Activated T-helper 17 cell treated with anti-CD3 and anti-CD28 coated beads, Interleukin-2, amount 50 U/mL, for 72 hours (primary cell): ENCODE results near the gene ATP5PB. TPM values are rescaled to one million over a fixed set of nuclear protein-coding genes. Genes with fewer than 3 reads are reported as not detected.

ENCODE experiments used
- ATAC-seq: fragments of 150-1000 bp; cut with Tn5 transposase; replicated peaks from 2 replicates; pipeline ENCODE4 v1.10.0; 2021; ENCODE audit warnings: mild to moderate bottlenecking, moderate library complexity
- H3K27ac Mint-ChIP-seq: one replicate; pipeline ENCODE4 v1.8.0; 2022; ENCODE audit warnings: mixed read lengths
- H3K27me3 Mint-ChIP-seq: one replicate; pipeline ENCODE4 v1.8.0; 2022; ENCODE audit warnings: mixed read lengths
- H3K36me3 Mint-ChIP-seq: one replicate; pipeline ENCODE4 v1.8.0; 2022; ENCODE audit warnings: low read depth, mild to moderate bottlenecking, mixed read lengths
- H3K4me1 Mint-ChIP-seq: one replicate; pipeline ENCODE4 v1.8.0; 2022; ENCODE audit warnings: mixed read lengths
- H3K4me3 Mint-ChIP-seq: one replicate; pipeline ENCODE4 v1.8.0; 2022; ENCODE audit warnings: mild to moderate bottlenecking, mixed read lengths
- H3K9me3 Mint-ChIP-seq: one replicate; pipeline ENCODE4 v1.8.0; 2022; ENCODE audit warnings: mixed read lengths
- total RNA-seq, 2 donors: library from RNA; stranded (reverse); gene quantifications; one replicate each; pipeline ENCODE4 v1.2.3, GENCODE V29; 2022

Gene ATP5PB
- total RNA-seq, 2 donors from 2014 or later = 235 to 383 TPM

DNA sequence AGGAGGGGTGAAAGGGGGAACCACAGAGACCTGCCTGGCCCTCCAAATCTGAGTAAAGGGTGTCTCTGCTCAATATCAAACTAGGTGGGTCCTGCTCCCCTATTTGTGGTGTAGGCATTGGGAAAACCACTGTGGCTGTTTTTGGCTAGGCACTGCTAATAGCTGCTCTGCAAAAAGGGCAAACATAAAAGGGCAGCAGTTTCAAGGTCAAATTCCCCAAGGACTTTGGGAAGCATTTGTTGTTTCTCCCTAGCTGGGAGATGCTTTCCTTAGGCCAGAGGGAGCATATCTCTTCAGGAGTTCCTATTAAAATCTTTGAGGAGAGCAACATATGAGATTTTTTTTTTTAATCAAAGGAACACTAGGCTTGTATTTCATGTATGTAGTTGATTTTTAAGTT, 26.9 kb downstream of the ATP5PB start:
- peaks cover 37% of the 10 kb centered on the region for H3K4me1 Mint-ChIP-seq
- H3K9me3 Mint-ChIP-seq = peaks cover 5% of the 10 kb centered on the region
- peak overlapping the region; percentile 16 for H3K27ac Mint-ChIP-seq
- no peak overlapping the region for H3K4me3 Mint-ChIP-seq
- peaks cover 22% of the 10 kb centered on the region for H3K36me3 Mint-ChIP-seq
- H3K27me3 Mint-ChIP-seq = no peaks in the 10 kb centered on the region
- no peak for ATAC-seq

GRCh38 chr1:111476761-111477309, 27.6 kb downstream of the ATP5PB start:
- H3K27ac Mint-ChIP-seq = peak overlapping the region; percentile 8
- H3K36me3 Mint-ChIP-seq = peaks cover 22% of the 10 kb centered on the region
- H3K9me3 Mint-ChIP-seq = peaks cover 5% of the 10 kb centered on the region
- peaks cover 37% of the 10 kb centered on the region for H3K4me1 Mint-ChIP-seq
- no peak overlapping the region for H3K4me3 Mint-ChIP-seq
- ATAC-seq = peak; percentile 64
- no peaks in the 10 kb centered on the region for H3K27me3 Mint-ChIP-seq

GRCh38 chr1:111480674-111481073, 31.4 kb downstream of the ATP5PB start:
- no peak overlapping the region for H3K27ac Mint-ChIP-seq
- ATAC-seq = no peak
- peaks cover 15% of the 10 kb centered on the region for H3K36me3 Mint-ChIP-seq
- no peak overlapping the region for H3K4me3 Mint-ChIP-seq
- H3K9me3 Mint-ChIP-seq = peaks cover 5% of the 10 kb centered on the region
- H3K27me3 Mint-ChIP-seq = no peaks in the 10 kb centered on the region
- peaks cover 25% of the 10 kb centered on the region for H3K4me1 Mint-ChIP-seq

- H3K36me3 Mint-ChIP-seq = peaks cover 15% of the 10 kb centered on the region
- peaks cover 5% of the 10 kb centered on the region for H3K9me3 Mint-ChIP-seq
- no peaks in the 10 kb centered on the region for H3K27me3 Mint-ChIP-seq
- peak; percentile 75 for ATAC-seq
- H3K27ac Mint-ChIP-seq = no peak overlapping the region
- no peak overlapping the region for H3K4me3 Mint-ChIP-seq
- H3K4me1 Mint-ChIP-seq = peaks cover 19% of the 10 kb centered on the region
Observed at GRCh38 chr1:111481387-111482221, 32.3 kb downstream of the ATP5PB start.

GRCh38 chr1:111483166-111483565, 33.9 kb downstream of the ATP5PB start:
- Mint-ChIP-seq H3K4me3 (no peak overlapping the region), H3K4me1 (peaks cover 3% of the 10 kb centered on the region), H3K9me3 (no peaks in the 10 kb centered on the region), H3K27ac (no peak overlapping the region), H3K36me3 (peaks cover 5% of the 10 kb centered on the region), H3K27me3 (no peaks in the 10 kb centered on the region)
- ATAC-seq = no peak

DNA sequence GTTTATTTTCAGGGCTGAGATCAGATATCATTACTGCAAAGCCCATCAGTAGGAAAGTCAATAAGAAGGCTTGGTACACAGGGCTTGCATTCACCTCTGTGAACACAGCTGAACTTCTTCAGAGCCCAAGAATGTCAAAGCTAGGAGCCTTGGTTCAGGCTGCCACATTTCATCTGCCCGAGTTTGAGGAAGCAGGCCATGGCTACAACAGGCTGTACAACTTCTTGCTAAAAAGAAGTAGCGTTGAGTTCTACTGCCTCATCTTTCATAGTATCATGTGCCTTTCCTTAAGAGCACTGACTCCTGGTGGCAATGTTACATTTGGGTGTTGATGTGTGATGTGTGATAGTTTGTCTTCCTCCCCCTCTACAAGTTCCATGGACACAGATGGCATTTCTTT, 34.6 kb downstream of the ATP5PB start:
- Mint-ChIP-seq H3K36me3 (no peaks in the 10 kb centered on the region), H3K27me3 (no peaks in the 10 kb centered on the region)

GRCh38 chr1:111484391-111485026, 35.2 kb downstream of the ATP5PB start:
- Mint-ChIP-seq H3K4me1 (no peaks in the 10 kb centered on the region), H3K27me3 (no peaks in the 10 kb centered on the region)
- ATAC-seq = no peak

More for the DNA sequence above, 34.6 kb downstream of the ATP5PB start:
- no peak overlapping the region for H3K27ac Mint-ChIP-seq
- H3K9me3 Mint-ChIP-seq = no peaks in the 10 kb centered on the region
- H3K4me3 Mint-ChIP-seq = no peak overlapping the region
- no peaks in the 10 kb centered on the region for H3K4me1 Mint-ChIP-seq
- no peak for ATAC-seq

DNA sequence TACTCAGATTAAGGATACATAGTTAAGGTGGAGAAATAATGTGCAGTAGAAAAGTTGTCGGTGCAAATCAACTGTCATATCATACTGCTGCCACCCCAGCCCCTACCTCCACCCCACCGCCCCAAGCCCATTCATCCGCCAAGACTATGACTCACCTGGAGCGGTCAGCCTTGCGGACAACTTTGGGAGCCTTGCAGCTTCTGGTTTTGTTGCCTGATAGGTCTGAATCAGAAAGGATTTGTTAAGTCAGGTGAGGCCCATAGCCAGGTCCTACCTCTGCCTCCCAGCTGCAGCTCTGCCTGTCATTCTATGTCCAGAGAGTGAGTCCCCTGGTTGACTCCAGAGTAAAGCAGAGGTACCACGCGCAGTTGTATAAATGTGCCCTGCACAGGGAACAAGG, 37.2 kb downstream of the ATP5PB start:
- Mint-ChIP-seq H3K9me3 (no peaks in the 10 kb centered on the region), H3K27me3 (no peaks in the 10 kb centered on the region), H3K4me1 (no peaks in the 10 kb centered on the region), H3K36me3 (no peaks in the 10 kb centered on the region), H3K4me3 (no peak overlapping the region), H3K27ac (no peak overlapping the region)
- ATAC-seq = no peak

More at GRCh38 chr1:111484391-111485026, 35.2 kb downstream of the ATP5PB start:
- no peaks in the 10 kb centered on the region for H3K9me3 Mint-ChIP-seq
- H3K4me3 Mint-ChIP-seq = no peak overlapping the region
- no peaks in the 10 kb centered on the region for H3K36me3 Mint-ChIP-seq
- no peak overlapping the region for H3K27ac Mint-ChIP-seq

DNA sequence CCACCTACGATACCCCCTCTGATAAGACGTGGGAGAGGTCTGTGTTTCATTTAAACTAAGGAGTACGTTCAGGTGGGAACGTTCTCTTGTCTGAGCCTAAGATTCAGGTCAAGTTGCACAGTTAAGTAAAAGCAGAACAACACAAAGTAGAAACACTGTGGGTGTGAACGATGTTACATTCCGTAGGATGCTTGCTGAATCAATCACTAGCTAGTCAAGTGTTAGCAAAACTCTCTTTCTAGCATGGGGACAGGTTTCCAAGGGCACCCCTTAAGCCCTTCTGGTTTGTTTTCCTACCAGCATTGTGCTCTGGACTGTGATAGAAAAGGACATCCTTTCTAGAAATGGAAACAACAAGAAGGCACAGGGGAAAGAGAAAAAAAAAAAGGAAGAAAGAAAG, 37.9 kb downstream of the ATP5PB start:
- H3K27ac Mint-ChIP-seq = no peak overlapping the region
- no peaks in the 10 kb centered on the region for H3K27me3 Mint-ChIP-seq
- no peaks in the 10 kb centered on the region for H3K36me3 Mint-ChIP-seq
- no peak overlapping the region for H3K4me3 Mint-ChIP-seq
- no peaks in the 10 kb centered on the region for H3K4me1 Mint-ChIP-seq
- no peaks in the 10 kb centered on the region for H3K9me3 Mint-ChIP-seq
- ATAC-seq = no peak

DNA sequence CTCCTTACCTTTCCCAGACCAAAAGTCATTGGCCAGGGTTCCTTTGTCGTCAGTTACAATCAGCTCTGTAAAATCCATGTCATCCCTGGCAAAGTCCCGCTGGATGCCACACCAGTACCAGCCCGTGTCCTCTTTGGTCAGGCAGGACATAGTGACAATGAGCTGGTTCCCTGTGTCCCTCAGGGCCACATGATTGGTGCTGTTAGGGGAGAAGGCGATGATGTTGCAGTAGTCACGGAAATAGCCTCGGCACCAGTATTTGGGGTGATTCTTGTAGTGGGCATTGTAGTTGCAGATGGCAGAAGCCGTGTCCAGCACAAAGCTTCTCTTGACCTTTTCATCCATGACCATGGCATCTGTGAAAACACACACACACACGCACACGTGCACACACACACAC, 39.4 kb downstream of the ATP5PB start:
- no peak overlapping the region for H3K27ac Mint-ChIP-seq
- no peaks in the 10 kb centered on the region for H3K36me3 Mint-ChIP-seq
- H3K27me3 Mint-ChIP-seq = no peaks in the 10 kb centered on the region
- no peaks in the 10 kb centered on the region for H3K4me1 Mint-ChIP-seq
- no peaks in the 10 kb centered on the region for H3K9me3 Mint-ChIP-seq
- ATAC-seq = no peak
- H3K4me3 Mint-ChIP-seq = no peak overlapping the region

GRCh38 chr1:111489604-111490003, 40.3 kb downstream of the ATP5PB start:
- ATAC-seq = no peak
- H3K27ac Mint-ChIP-seq = no peak overlapping the region
- H3K36me3 Mint-ChIP-seq = no peaks in the 10 kb centered on the region
- no peaks in the 10 kb centered on the region for H3K27me3 Mint-ChIP-seq
- H3K4me3 Mint-ChIP-seq = no peak overlapping the region
- no peaks in the 10 kb centered on the region for H3K4me1 Mint-ChIP-seq
- no peaks in the 10 kb centered on the region for H3K9me3 Mint-ChIP-seq

- Mint-ChIP-seq H3K4me3 (no peak overlapping the region), H3K27me3 (no peaks in the 10 kb centered on the region), H3K27ac (no peak overlapping the region), H3K4me1 (no peaks in the 10 kb centered on the region), H3K36me3 (no peaks in the 10 kb centered on the region), H3K9me3 (no peaks in the 10 kb centered on the region)
- ATAC-seq = no peak
Observed at GRCh38 chr1:111490220-111490619, 41.0 kb downstream of the ATP5PB start.

DNA sequence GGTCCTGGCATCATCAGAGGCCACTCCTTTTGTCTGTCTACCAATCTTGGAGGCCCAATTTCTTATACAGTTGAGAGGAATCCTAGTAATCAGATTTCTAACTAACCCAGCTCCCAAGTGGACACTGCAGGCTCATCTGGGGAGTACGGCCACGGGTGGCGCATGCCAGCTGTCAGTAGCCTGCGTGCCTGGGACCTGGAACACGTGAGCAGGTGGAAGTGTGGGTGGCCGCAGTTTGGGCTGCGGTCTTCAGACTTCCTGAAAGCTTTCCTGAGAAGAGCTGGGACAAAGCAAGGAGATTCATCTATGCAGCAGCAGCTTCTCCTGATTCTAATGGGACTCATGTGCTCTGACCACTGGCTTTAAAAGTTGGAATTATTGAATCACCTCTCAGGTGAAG, 41.8 kb downstream of the ATP5PB start:
- H3K27ac Mint-ChIP-seq = no peak overlapping the region
- ATAC-seq = no peak
- no peaks in the 10 kb centered on the region for H3K4me1 Mint-ChIP-seq
- no peaks in the 10 kb centered on the region for H3K9me3 Mint-ChIP-seq
- no peaks in the 10 kb centered on the region for H3K27me3 Mint-ChIP-seq
- no peak overlapping the region for H3K4me3 Mint-ChIP-seq
- no peaks in the 10 kb centered on the region for H3K36me3 Mint-ChIP-seq

DNA sequence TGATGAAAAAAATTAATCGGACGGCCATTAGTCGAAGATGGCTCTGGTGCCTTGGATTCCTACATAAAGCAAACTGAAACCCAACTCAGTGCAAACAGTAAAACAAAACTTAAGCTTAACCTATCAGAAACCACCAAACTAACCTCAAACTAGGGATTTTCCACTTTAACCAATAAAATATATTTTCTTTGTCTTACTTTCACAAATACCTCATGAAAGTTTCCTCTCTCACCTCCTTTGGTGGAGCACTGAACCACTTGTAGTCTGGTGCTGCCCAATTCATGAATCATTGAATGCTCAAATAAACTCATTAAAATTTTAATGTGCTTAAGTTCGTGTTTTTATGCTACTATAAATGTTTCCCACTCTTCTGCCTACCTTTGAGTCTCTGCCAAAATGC, 47.1 kb downstream of the ATP5PB start:
- peak overlapping the region; percentile 21 for H3K4me3 Mint-ChIP-seq
- peak overlapping the region; percentile 7 for H3K27ac Mint-ChIP-seq
- no peaks in the 10 kb centered on the region for H3K36me3 Mint-ChIP-seq
- peaks cover 9% of the 10 kb centered on the region for H3K4me1 Mint-ChIP-seq
- ATAC-seq = peak; percentile 76
- no peaks in the 10 kb centered on the region for H3K27me3 Mint-ChIP-seq
- no peaks in the 10 kb centered on the region for H3K9me3 Mint-ChIP-seq

DNA sequence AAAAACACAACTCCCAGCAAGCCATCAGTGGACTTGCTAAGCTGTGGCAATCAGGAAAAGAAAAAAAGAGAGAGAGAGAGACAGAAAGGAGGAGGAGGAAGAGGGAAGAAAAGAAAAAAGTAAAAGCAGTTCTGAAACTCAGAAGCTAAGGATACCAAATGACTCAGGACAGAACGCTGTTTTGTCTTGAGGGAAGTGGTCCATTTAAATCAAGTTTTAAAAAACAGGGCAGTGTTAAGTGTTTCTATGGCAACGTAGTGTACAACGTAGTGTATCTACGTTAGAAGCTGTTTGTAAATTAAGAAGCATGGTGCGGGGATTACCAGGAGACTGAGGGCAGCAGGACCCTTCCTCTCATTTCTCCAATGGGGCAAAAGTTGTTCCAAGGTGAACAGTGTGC, 48.3 kb downstream of the ATP5PB start:
- no peaks in the 10 kb centered on the region for H3K27me3 Mint-ChIP-seq
- no peaks in the 10 kb centered on the region for H3K36me3 Mint-ChIP-seq
- no peaks in the 10 kb centered on the region for H3K9me3 Mint-ChIP-seq
- H3K4me3 Mint-ChIP-seq = peak overlapping the region; percentile 21
- ATAC-seq = peak; percentile 77
- H3K4me1 Mint-ChIP-seq = peaks cover 12% of the 10 kb centered on the region
- H3K27ac Mint-ChIP-seq = peak overlapping the region; percentile 7
